DMS53 (cell line): ENCODE data around the gene PNPT1.
A peak's percentile ranks its signal among the peaks of the same experiment; 100 is the strongest.
"Not testable (repeated sequence)": the region's sequence is repeated elsewhere in the genome, so short reads cannot be mapped to it uniquely, and the experiment has no call there.

Source experiments
- DNase-seq: peaks from one replicate; lab custom pipeline; 2025; lab: John Stamatoyannopoulos, UW

PNPT1 gene

GRCh38 chr2:55693181-55694125 lies at the start of gene PNPT1:
Gene PNPT1 (minus strand): TSS chr2:55693844. CDS start chr2:55693823, 21 bp downstream.
- peak; percentile 98 for DNase-seq

GRCh38 chr2:55742996-55743395 lies 49.4 kb upstream of the PNPT1 start:
- DNase-seq = no peak

- not testable (repeated sequence) for DNase-seq
Observed at GRCh38 chr2:55736019-55736536, 42.4 kb upstream of the PNPT1 start.

- DNase-seq = no peak
Observed at GRCh38 chr2:55734726-55735125, 41.1 kb upstream of the PNPT1 start.

- DNase-seq = no peak
Observed at GRCh38 chr2:55733335-55733734, 39.7 kb upstream of the PNPT1 start.

GRCh38 chr2:55732854-55733253 lies 39.2 kb upstream of the PNPT1 start:
- no peak for DNase-seq

GRCh38 chr2:55729136-55729685 lies 35.6 kb upstream of the PNPT1 start:
- no peak for DNase-seq

GRCh38 chr2:55721596-55722215 lies 28.1 kb upstream of the PNPT1 start:
- peak; percentile 93 for DNase-seq

- DNase-seq = no peak
Observed at GRCh38 chr2:55720417-55720816, 26.8 kb upstream of the PNPT1 start.

GRCh38 chr2:55719852-55720251 lies 26.2 kb upstream of the PNPT1 start:
- no peak for DNase-seq

- peak; percentile 84 for DNase-seq
Observed at GRCh38 chr2:55718165-55719008, 24.7 kb upstream of the PNPT1 start.

- DNase-seq = no peak
Observed at GRCh38 chr2:55715626-55716025, 22.0 kb upstream of the PNPT1 start.

GRCh38 chr2:55715178-55715577 lies 21.5 kb upstream of the PNPT1 start:
- not testable (repeated sequence) for DNase-seq

- no peak for DNase-seq
Observed at GRCh38 chr2:55712477-55713060, 18.9 kb upstream of the PNPT1 start.

- no peak for DNase-seq
Observed at GRCh38 chr2:55710025-55710424, 16.4 kb upstream of the PNPT1 start.

GRCh38 chr2:55707751-55708150 lies 14.1 kb upstream of the PNPT1 start:
- no peak for DNase-seq

- DNase-seq = not testable (repeated sequence)
Observed at GRCh38 chr2:55706258-55706657, 12.6 kb upstream of the PNPT1 start.

- no peak for DNase-seq
Observed at GRCh38 chr2:55705027-55705653, 11.5 kb upstream of the PNPT1 start.

- DNase-seq = no peak
Observed at GRCh38 chr2:55703350-55703749, 9.7 kb upstream of the PNPT1 start.

- peak; percentile 21 for DNase-seq
Observed at GRCh38 chr2:55692740-55693139, 904 bp downstream of the PNPT1 start.

GRCh38 chr2:55672630-55673029 lies 21.0 kb downstream of the PNPT1 start:
- no peak for DNase-seq
